HG02610 (cell line): Measurements from ENCODE around the gene PRKAG1.

Source experiments
- ATAC-seq: cut with Tn5 transposase; IDR thresholded peaks from one replicate; pipeline ENCODE4 v1.9.1; 2021; ENCODE audit warnings: mild to moderate bottlenecking, moderate library complexity; ENCODE audit not compliant: unreplicated experiment

The PRKAG1 gene

GRCh38 chr12:48985901-48986300, 32.7 kb downstream of the PRKAG1 start:
- ATAC-seq: no peak

- ATAC-seq: no peak
Observed at GRCh38 chr12:48985475-48985897, 33.1 kb downstream of the PRKAG1 start.

GRCh38 chr12:48982397-48983080, 36.0 kb downstream of the PRKAG1 start:
- ATAC-seq: no peak

DNA sequence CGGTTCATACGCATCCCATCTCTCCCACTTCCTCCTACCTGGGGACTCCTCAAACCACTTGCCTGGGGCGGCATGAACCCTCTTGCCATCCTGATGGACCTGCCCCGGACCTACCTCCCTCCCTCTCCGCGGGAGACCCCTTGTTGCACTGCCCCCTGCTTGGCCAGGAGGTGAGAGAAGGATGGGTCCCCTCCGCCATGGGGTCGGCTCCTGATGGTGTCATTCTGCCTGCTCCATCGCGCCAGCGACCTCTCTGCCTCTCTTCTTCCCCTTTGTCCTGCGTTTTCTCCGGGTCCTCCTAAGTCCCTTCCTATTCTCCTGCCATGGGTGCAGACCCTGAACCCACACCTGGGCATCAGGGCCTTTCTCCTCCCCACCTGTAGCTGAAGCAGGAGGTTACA, 36.8 kb downstream of the PRKAG1 start:
- ATAC-seq: no peak

GRCh38 chr12:48980953-48981756, 37.4 kb downstream of the PRKAG1 start:
- ATAC-seq: no peak

DNA sequence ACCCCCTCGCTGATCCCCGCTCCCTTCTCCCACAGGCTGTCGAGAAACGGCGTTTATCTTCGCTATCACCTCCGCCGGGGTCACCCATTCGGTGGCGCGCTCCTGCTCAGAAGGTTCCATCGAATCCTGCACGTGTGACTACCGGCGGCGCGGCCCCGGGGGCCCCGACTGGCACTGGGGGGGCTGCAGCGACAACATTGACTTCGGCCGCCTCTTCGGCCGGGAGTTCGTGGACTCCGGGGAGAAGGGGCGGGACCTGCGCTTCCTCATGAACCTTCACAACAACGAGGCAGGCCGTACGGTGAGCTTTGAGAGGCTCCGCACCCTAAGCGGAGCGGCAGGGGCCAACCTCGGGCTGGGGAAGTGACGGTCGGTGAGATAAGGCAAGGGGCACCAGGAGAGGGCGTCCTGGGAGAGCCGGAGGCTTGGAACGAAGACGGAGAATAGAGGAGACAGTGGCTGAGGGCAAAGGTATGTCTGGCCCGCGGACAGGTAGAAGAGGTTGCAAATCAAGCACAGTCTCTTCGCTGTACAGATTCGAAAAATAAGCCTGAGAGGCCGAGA, 38.1 kb downstream of the PRKAG1 start:
- ATAC-seq: no peak

GRCh38 chr12:48979602-48980388, 38.8 kb downstream of the PRKAG1 start:
- ATAC-seq: no peak

GRCh38 chr12:48978741-48979601, 39.6 kb downstream of the PRKAG1 start:
- ATAC-seq: no peak

DNA sequence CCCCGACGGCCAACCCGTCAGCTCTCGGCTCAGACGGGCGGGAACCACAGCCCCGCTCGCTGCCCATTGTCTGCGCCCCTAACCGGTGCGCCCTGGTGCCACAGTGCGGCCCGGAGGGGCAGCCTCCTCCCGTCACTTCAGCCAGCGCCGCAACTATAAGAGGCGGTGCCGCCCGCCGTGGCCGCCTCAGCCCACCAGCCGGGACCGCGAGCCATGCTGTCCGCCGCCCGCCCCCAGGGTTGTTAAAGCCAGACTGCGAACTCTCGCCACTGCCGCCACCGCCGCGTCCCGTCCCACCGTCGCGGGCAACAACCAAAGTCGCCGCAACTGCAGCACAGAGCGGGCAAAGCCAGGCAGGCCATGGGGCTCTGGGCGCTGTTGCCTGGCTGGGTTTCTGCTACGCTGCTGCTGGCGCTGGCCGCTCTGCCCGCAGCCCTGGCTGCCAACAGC, 40.3 kb downstream of the PRKAG1 start, which contains the start of gene WNT1:
Gene WNT1 (plus strand): TSS at position 32 of the 450 bp plus-strand sequence. CDS start 329 bp downstream, at position 361.
- ATAC-seq: no peak

GRCh38 chr12:48977290-48978281, 41.0 kb downstream of the PRKAG1 start:
- ATAC-seq: no peak

DNA sequence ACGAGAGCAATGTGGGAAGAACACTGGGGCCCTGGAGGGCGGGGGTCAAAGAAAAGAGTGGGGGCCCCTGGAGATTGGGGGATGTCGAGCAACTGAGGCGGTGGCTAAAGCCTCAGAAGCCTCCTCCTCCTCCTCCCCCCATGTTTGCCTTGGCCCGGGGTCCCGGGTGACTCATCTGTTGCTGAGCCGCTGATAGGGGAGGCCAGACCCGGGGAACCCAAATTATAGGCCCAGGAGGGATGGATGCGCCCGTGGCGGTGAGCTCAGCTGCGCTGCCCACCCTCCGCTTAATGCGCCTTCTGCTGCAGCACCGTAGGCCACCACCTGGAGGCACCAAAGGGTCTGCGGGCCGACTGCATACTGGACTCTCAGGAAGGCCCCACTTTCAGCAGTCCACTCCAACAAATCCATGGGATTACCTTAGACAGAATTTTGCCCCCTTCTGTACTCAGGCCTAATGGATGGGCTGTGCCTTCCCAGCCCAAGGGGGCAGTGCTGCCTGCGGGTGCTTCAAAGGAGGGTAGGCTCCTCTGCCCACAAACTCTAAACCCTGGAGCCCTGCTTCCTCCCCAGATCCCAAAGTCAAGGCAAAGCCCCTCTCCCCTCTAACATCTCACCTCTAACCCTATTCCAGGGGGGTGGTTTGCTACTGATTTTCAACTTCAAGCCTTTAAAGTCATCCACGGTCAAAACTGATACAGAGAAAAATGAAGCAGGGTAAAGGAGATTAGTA, 44.5 kb downstream of the PRKAG1 start:
- ATAC-seq: no peak

DNA sequence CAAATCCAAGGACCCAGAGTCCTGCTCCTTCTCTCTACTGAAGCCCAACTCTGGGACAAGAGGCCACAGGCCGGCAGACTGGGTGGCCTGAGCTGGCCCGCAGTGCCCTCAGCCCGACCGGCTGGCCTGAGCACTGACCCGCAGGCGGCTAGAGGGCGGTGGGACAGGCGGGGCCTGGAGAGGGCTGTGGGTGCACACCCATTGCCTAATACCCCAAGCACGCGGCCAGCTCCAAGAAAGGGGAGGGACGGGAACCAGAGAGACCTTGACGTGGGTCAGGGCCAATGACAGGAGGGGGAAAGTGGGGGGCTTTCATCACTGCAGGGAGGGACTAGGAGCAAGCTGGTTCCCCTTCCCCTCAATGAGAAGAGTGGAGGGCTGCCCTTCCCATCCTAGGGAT, 45.0 kb downstream of the PRKAG1 start:
- no peak for ATAC-seq

DNA sequence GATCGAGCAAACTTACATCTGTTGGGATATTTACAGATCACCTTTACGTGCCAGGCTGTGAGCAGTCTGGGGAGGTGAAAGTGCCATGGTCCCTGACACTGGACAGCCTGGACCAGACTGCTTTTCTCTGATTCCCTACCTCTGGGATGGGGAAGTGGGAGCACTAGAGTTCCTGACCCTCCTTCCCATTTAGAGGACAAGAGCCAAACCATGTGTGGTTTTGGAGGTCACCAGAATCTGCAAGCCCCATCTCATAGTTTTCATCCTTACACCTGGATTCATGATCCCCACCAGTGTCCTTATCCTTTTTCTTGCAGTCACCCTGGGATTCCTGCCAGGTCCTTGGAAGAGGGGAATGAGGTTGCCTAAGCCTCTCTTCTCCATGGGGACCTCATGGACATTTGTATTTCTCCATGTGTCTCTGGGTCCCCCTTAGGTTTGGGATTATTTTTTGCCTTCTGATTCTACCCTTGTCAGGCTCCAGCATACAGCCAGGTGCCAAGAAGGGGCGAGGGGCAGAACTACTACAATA, 45.6 kb downstream of the PRKAG1 start:
- ATAC-seq: no peak

GRCh38 chr12:48972213-48972951, 46.2 kb downstream of the PRKAG1 start:
- no peak for ATAC-seq

- no peak for ATAC-seq
Observed at GRCh38 chr12:48970702-48971334, 47.8 kb downstream of the PRKAG1 start.

- no peak for ATAC-seq
Observed at GRCh38 chr12:48969833-48970701, 48.5 kb downstream of the PRKAG1 start.
